HK-2 (cell line): ENCODE measurements around the gene C14orf93.

Experiments
- DNase-seq: peaks from one replicate; pipeline ENCODE4 v3.0.0-alpha.2; 2018; ENCODE audit not compliant: unreplicated experiment

C14orf93 gene

DNA sequence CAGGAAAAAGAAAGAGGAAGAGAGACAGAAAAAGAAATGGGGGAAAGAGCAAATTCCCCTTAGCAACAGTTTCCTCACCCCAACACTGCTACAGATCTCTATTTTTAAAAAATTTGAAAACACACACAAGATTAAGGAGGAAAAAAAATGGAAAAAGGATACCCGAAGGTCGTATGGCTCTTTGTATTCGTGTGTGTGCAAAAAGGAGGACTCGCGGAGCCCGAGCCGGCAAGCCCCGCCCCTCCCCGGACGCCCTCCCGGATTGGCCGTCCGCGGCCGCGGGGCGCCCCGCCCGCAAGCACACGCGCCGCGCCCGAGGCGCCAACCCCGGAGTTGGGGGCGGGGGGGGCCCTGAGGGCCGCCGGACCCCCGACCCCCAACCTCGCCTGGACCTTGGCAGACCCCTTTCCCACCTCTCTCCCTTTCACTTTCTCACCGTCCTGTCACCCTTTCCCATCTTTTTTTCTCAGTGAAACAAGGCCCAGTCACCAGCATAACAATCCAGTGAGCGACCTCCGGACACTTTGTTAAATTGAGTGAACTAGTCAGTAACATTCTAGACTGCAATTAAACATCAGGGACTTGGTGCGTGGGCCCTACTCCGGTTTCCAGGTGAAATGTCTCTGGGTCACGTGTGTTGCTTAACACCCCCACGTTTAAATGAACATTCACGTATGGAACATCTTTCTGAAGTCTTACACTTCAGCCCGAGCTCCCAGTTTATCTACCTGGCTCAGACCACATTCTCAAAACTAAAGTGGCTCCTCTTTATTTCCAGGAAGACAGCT is at the start of gene C14orf93:
C14orf93 (minus strand) TSS at position 205 of the 788 bp plus-strand sequence. CDS start 11,120 bp downstream, outside the sequence.
- peak; percentile 59 for DNase-seq

DNA sequence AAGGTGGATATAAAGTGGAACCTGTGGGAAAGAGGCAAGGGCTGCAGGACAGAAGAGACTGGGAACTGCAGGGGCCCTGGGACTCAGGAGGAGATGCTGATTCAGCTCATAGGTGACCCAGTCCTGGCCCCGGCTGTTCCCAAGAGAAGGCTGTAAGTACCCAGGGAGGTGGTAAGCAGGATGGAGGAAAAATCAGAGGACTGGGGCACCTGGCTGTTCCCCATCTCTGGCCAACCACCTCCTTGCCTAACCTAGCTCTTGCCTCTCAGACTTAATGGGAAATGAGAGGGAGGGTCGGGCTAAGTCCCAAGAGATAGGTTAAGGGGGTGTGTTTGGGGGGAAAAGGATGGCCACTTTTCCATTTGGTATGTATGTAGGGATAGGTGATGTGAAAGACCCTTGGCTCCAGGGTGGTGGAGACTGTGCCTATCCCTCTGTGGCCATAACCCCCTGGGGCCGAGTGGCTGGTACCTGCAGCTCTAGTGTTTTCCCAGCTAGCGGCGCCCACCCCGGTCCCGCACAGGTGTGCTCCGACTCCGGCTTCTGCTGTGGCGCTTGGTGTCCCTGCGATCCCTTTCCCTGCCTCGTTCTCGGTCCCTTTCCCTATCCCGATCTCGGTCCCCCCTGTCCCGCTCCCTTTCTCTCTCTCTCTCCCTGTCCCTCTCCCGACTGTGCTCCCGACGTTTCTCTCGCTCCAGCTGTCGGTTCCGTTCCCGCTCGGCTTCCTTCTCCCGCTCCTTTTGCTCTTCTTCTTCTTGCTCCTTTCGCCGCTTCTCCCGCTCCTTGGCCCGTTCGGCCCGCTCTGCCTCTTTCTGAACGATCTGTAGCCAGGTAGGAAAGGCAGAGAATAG is 48.9 kb upstream of the C14orf93 start:
- DNase-seq = no peak

- peak; percentile 92 for DNase-seq
Measured at GRCh38 chr14:23057757-23058653, 48.1 kb upstream of the C14orf93 start.

- peak; percentile 70 for DNase-seq
Measured at GRCh38 chr14:23056956-23057756, 47.2 kb upstream of the C14orf93 start, which contains the start of gene CDH24. CDH24 (minus strand) TSS chr14:23057520; CDS start chr14:23055733, 1,787 bp downstream.

- peak; percentile 81 for DNase-seq
Measured at GRCh38 chr14:23056145-23056955, 46.4 kb upstream of the C14orf93 start.

GRCh38 chr14:23055621-23056144 is 45.7 kb upstream of the C14orf93 start:
- DNase-seq = no peak

GRCh38 chr14:23055147-23055550 is 45.2 kb upstream of the C14orf93 start:
- no peak for DNase-seq

- no peak for DNase-seq
Measured at GRCh38 chr14:23054000-23054811, 44.3 kb upstream of the C14orf93 start.

DNA sequence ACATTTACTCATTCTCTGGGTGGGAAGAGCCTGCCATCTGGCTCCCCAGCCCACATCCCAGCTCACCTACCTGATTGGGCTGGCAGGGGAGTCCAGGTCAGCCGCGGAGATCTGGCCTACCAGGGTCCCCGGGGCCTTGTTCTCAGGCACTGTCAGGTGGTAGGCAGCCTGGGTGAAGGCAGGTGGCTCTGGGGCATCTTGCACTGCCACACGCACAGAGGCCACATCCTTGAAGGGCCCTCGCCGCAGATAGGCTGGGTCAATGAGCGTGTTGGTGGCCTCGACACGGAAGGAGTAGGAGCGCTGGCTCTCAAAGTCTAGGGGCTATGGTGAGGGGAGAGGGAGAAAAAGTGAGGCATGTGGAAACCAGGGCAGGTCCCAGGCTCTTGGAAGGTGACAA is 43.5 kb upstream of the C14orf93 start:
- no peak for DNase-seq

DNA sequence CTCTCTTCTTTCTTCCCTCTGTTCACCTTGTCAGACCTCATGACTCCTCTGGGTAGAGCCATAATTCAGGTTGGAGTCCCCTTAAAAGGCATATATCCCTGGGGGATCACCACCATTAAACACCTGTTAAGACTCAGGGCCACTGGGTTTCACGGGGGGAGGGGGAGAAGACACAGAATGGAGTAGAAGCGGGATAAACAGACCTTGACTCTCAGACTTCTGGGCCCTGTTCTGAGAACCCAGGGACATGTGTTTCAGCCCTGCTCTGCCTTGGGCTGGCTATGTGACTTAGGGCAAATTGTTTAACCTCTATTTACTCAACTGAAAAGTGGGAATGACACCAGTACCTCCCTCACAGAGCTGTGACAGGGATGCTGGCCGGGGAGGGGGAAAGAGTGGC is 42.7 kb upstream of the C14orf93 start:
- no peak for DNase-seq

GRCh38 chr14:23052182-23052623 is 42.3 kb upstream of the C14orf93 start:
- DNase-seq = no peak

DNA sequence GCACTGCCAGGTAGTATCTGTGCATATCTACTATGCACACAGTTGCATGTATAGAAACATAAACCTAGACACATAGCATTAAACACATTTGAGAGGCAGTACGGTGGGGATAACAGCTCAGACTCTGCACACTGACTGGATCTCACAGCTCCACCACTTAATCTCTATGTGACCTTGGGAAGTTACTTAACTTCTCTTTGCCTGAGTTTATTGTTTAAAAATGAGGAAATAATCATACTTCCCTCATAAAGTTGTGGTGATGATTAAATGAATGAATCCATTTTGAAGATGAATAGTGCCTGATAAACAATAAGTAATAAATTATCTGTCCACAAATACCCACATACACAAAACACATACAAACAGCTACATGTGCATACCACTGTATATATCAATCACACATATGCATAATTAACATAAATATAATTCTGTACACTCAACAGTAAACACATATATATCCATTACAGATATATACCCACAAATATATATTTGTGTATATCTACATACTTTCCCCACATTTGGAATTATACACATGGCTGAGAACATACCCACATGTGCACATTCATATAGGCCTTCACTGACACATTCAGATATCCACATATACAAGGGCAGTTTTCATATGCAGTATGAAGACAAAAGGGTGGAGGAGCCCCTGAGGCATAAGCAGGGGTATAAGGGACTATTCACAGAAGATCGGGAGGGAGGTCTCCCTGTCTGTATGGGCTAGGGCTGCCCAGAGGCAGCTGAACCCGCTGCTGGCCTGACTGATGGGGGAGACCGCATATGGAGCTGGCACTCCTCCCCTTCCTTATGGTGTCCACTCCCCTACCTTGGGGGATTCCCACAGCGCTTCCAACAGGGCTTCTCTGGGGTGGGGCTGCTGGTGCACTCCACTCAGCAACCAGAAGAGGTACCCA is 41.5 kb upstream of the C14orf93 start:
- no peak for DNase-seq

DNA sequence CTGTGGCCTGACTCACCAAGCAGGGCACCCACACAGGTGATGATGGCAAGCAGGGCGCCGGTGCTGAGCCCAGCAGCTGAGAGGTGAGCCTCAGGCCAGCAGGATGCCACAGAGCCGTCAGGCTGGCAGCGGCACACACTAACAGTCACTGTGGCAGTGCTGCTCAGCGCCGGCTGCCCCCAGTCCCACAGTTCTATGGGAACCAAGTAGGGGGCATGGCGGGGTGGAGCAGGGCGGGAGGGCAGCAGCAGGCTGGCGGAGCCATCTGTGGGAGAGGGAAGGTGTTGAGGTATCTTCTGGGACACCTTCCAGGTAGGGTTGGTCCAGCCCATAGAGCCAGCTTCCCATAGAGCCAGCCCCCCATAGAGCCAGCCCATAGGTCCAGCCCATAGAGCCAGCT is 39.1 kb upstream of the C14orf93 start:
- DNase-seq = no peak

DNA sequence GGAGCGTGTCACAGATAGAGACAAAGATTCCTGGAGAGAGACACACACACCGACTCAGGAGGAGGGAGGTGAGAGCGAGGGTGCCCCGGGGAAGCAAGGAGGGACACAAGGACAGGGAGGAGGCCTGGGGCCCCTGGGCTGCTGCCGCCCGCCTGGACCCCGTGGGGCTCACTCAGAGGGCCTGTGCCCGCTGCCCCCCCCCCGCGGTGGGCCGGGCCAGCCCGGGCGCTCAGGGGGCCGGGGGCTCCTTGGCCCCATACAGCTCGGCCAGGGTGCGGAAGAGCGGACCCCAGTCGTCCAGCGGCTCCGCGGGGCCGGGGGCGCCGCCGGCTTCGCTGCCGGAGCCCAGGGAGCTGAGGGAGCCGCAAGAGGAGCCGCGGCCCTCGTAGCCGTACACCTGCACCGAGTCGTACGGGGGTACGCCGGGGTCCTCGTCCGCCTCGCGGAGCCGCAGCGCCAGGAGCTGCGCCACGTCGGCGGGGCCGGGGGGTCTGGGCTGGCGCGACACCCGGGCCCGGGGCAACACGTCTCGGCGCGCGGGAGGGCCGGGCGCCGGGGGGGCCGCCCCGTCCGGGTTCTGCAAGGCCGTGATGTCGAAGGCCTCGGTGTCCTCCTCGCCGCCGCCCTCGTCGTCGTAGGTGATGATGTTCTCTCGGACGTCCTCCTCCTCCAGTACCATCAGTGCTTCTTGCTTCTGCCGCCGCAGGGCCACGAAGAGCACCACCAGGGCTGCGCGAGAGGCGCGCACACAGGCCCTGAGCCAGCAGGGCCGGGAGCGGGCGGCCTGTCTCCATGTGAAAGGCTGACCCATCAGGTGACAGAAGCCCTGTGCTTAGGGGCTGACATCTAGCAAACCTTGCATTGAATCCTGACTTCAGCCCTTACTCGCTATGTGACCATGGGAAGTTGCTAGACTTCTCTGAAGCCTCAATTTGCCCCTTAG is 38.1 kb upstream of the C14orf93 start:
- DNase-seq = no peak

DNA sequence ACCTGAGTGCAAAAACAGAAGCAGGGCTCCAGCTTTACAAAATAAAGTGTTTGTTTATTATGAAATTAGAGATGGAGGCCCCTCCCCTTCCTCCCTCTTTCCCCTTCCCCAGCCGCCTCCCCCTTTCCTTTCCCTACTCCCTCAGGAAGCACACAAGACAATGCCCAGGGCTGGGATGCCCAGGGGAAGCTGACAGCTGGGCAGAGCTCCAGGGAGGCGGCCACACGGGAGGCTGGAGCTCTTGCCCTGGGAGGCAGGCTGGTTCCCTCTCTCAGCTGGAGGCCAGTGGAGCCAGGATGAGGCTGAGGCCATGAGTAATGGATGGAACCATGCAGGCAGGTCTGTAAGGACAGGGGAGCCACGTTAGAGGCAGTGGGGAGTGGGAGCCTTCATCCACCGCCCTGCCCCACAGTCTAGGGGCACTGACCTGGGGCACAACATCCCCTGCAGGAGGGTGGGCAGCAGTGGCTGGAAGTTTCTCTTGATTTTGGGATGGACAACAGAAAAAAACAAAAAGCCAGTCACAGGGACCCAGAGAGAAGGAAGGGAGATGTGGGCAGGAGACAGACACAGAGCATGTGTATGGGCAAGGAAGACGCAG is 37.2 kb upstream of the C14orf93 start:
- DNase-seq = no peak
